Measurements from ENCODE around the gene H1-8. TPM values are rescaled to one million over a fixed set of nuclear protein-coding genes. Genes with fewer than 3 reads are reported as not detected.

Gene H1-8
- total RNA-seq, 1 donor from 2014 or later, result not detected

- no peak for DNase-seq (ENCODE audit: low spot score)
These were observed 13.4 kb downstream of the H1-8 start for GRCh38 chr3:129556358-129556695.

- DNase-seq (ENCODE audit: low spot score), result no peak
These were observed 14.0 kb downstream of the H1-8 start for GRCh38 chr3:129556890-129557547.

- no peak for DNase-seq (ENCODE audit: low spot score)
These were observed 14.5 kb downstream of the H1-8 start for GRCh38 chr3:129557548-129557894.

GRCh38 chr3:129558081-129558771 is 15.3 kb downstream of the H1-8 start:
- no peak for DNase-seq (ENCODE audit: low spot score)

GRCh38 chr3:129558772-129559564 is 16.0 kb downstream of the H1-8 start:
- DNase-seq (ENCODE audit: low spot score), result no peak

- DNase-seq (ENCODE audit: low spot score), result no peak
These were observed 16.6 kb downstream of the H1-8 start for GRCh38 chr3:129559565-129560079.

- no peak for DNase-seq (ENCODE audit: low spot score)
These were observed 17.4 kb downstream of the H1-8 start for GRCh38 chr3:129560269-129560787.

- DNase-seq (ENCODE audit: low spot score), result peak; percentile 63
These were observed 18.1 kb downstream of the H1-8 start for GRCh38 chr3:129560911-129561594.

GRCh38 chr3:129561619-129562248 is 18.8 kb downstream of the H1-8 start:
- DNase-seq (ENCODE audit: low spot score), result no peak

- DNase-seq (ENCODE audit: low spot score), result no peak
These were observed 19.8 kb downstream of the H1-8 start for GRCh38 chr3:129562803-129563202.

GRCh38 chr3:129563332-129563731 is 20.4 kb downstream of the H1-8 start:
- DNase-seq (ENCODE audit: low spot score), result no peak

GRCh38 chr3:129563850-129564535 is 21.0 kb downstream of the H1-8 start:
- no peak for DNase-seq (ENCODE audit: low spot score)

- DNase-seq (ENCODE audit: low spot score), result no peak
These were observed 22.1 kb downstream of the H1-8 start for GRCh38 chr3:129564981-129565644.

GRCh38 chr3:129565902-129566301 is 22.9 kb downstream of the H1-8 start:
- no peak for DNase-seq (ENCODE audit: low spot score)

GRCh38 chr3:129567176-129567705 is 24.3 kb downstream of the H1-8 start:
- DNase-seq (ENCODE audit: low spot score), result no peak

- no peak for DNase-seq (ENCODE audit: low spot score)
These were observed 25.0 kb downstream of the H1-8 start for GRCh38 chr3:129567939-129568338.

GRCh38 chr3:129569856-129570255 is 26.9 kb downstream of the H1-8 start:
- DNase-seq (ENCODE audit: low spot score), result no peak

- no peak for DNase-seq (ENCODE audit: low spot score)
These were observed 28.9 kb downstream of the H1-8 start for GRCh38 chr3:129571605-129572547.

- DNase-seq (ENCODE audit: low spot score), result no peak
These were observed 29.6 kb downstream of the H1-8 start for GRCh38 chr3:129572603-129573002.

Measured in mucosa of gallbladder (tissue), 1 donor.